ENCODE measurements around the gene GCSAM.

The GCSAM gene

DNA sequence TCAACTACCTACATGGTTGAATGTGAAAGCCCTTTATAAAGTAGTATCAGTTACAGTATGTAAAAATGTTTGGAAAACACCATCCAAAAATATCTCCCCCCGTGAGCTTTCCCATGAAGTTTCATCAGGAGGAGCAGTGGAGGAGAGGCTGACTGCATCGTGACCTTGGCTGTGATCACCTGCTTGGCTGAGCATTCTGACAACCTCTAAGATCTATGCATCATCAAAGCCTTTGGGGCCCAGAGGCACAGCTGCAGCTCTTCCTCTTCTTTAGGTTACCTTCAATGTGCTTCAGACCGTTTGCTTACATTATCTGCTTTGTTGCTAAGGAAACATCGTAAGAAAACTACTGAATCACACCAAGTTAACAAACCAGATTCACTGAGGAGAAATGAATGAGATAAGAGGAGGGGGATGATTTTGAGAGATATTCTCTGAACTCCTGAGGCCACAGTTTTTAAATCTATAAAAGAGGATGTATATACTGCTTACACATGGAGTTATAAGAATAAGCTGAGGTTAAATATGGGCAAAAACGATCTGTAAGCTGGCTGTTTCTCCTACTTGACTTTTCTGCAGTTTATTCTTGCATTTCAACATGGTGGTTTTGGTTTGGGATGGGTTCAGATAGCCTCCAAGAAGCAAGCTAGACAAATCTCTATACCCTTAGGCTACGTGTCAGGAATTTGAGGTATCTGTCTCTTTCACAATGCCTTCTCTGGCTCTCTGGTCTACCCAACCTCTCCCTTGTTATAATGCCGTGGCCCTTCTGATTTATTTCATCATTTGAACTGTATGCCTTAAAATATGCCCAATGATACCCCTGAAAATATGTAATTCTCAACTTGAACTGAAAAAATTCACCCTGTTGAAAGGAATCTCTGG is 4.0 kb downstream of the GCSAM start:
- DNase-seq, result no peak

DNA sequence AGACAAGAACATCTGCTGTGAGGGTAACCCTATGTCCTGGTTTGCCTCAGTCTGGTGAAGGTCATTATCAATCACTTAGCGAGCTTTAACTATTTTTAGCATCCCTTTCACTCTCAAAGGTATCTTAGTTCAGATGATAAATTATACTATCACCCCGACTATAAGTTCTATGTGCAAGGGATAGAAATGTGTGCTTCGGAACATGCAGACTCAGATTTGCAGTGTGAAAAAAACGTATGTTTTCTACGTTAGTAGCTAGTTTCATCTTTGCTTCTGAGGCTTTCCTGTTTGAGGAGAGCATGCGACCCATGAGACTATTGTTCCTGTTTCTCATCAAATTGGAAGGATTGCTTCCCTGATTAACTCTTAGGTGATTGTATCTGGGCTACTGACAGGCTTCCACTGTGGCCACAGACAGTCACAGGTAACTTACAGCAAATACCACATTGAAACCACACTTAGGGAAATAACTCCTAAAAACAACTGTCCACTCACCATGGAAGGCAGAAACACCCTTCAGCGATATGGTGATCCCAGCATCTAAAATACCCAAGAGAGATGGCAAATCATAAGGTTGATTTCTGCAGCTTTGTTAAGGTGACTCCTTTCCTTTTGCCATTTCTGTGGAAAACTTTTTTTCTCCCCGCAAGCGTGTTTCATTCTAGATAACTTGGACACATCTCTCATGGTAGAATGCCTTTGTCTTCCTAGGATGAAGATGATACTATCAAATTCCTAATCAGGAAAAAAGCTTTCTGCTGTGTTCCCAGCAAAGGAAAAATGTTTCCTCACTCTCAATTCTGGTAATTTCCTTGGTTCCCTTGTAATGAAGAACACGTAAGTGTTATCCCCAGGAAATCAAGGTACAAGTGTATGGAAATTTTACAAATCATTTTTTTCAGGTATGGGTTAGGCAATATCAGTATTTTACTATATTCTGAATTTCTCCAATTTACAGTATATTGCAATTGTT is 5.2 kb downstream of the GCSAM start:
- no peak for DNase-seq

DNA sequence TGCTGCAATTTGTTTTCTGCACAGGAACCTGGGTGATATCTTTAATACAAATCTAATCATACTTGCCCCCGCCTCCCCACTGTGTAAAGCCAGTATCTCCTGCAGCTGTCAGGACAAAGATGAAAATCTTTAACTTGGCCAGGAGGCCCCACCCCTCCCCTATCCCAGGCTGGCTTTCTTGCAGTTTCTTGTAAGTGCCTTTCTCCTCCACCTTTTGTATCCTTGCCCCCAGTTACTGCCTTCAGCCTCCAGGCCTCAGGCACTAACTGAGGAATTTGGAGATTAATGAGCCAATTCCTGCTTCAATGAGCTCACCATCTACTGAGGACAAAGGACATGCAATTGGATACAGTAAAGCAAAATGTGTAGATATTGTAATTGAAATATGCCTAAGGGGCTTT is 6.5 kb downstream of the GCSAM start:
- DNase-seq, result no peak

DNA sequence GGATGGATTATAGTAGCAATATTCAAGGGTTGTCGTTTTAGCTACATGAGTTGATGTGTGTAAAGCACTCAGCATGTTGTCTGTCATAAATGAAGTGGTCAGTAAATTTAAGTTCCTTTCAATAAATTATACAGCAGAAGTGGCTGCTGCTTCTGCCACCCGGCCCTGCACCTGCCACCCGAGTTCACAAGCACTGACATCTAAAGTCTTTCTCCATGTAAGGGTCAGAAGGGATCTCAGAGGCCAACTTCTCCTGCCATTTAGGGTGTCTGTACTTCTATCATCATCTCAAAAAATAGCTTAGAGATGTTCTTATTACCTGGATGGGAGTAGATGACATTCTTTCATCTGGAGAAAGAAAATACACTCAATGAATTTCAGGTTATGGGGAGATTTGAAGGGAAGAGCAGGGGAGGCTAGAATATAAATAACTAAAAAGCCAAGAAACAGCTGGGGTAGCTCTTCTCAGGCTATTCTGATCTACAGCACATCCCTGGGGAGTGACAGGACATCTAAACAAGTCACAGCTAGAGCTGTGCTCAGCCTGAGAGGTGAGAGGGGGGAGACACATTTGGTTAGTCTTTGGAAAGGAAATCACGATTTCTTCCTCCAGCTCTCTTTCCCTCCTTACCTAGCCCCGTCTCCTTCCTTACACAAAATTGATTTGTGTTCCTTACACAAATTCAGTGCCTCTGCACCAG is 8.0 kb downstream of the GCSAM start:
- no peak for DNase-seq

DNA sequence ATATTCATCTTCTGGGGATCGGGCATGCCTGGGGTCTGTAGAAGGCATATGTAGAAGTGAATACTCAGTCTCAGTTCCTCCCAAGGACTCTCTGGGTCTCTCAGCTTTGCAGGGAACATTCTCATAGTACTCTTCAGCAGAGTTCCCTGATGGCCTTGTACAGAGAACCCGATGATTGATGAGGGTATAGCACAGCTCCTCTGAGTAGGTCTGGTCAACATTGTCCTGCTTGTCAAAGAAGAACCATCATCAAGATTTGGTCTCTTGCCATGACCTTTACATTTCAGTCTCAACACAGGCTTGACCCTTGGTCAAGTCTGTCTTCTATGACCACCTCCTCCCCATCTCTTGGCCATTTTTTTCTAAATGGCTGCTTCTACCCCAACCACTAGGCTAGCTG is 9.5 kb downstream of the GCSAM start:
- no peak for DNase-seq

DNA sequence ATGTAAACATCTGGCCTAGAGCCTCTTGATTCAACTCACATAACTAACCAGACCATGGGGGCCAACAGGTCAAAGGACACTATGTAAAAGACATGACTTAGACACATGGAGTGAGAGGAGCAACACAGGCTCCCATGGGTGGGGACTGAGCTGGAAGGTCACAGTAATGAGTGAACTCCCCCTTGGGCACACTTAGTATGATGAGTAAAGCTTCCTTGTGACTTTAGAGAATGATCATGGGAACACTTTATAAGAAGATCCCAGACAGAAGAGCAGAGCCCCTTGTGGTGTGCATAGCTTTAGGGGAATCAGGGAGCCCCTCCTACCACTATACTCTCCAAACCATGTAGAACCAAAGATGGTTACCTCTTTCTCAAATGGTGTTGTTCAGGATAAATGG is 10.2 kb downstream of the GCSAM start:
- DNase-seq, result no peak

DNA sequence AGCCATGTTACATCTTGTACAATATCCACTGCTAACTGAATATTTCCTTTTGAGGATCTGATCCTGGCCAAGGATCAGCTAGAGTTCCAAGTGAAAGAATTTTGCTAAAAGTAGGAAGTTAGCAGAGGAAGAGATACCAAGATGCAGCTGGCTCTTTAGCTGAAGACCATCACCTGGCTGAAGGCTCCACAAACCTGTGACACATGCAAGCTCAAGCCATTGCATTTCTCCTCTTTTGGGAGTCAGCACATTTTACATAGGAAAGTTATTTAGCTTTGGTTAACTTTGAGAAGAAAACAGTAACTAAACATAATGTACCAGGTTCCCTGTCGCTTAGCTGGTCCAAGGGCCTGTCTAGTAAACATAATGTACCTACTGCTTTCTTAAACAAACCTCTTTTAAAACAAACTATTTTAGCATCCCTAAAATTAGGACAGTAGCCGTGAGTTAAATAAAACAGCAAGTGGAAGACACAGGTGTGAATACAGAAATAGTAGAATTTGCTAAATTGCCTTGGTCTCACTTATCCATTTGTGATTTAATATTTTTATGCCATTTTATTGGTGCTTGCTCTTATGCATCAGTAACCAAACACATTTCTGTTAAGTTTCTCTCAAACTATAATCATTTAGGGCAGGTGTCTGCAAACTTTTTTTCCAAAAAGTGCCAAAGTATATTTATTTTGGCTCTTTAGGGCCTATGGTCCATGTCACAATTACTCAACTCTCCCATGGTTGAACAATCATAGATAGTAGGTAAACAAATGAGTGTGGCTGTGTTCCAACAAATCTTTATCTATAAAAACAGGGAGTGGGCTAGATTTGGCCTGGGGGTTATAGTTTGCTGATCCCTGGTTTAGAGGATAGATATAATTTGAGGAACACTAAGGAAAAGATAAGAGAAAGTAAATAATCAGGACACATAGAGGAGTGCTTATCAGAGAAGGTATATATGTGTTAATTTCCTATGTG is 11.2 kb downstream of the GCSAM start:
- DNase-seq, result no peak

DNA sequence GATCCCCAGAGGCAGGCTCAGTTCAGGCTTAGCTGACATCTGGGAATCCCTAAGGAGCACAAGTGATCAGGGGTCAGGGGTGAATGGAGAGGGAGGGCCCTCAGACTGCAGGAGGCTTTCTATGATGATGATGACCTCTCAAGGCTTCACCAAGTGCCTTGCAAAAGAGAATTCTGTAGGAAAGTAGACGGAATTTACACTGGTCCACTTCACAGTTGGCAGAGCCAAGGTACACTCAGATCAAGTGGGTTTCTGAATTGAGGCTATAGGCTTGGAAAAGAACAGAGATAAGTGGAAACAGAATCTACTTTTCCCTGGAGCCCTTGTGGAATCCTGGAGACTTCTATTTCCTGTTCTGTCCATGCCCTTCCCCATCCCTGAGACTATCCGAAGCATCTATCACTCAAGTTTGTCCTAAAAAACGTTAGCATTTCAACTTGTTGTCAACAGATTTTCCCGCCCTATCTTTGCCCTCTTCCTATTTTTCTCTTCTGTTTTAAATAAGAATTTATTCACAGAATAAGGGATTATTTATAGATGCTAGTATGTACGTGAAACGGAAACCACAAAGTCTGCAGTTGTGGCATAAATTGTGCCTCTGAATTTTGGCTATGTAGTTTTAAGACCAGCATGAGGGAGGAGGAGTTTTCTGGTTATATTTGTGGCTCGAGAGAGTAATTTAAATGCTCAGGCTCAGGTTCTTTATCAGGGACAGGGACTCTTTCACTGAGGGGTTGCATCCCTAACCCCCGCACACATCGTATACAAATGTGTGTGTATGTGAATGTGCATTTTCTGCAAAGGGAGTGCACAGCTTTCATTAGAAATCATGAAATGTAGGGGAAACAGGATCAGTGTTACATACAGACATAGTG is 12.8 kb downstream of the GCSAM start:
- DNase-seq, result no peak

DNA sequence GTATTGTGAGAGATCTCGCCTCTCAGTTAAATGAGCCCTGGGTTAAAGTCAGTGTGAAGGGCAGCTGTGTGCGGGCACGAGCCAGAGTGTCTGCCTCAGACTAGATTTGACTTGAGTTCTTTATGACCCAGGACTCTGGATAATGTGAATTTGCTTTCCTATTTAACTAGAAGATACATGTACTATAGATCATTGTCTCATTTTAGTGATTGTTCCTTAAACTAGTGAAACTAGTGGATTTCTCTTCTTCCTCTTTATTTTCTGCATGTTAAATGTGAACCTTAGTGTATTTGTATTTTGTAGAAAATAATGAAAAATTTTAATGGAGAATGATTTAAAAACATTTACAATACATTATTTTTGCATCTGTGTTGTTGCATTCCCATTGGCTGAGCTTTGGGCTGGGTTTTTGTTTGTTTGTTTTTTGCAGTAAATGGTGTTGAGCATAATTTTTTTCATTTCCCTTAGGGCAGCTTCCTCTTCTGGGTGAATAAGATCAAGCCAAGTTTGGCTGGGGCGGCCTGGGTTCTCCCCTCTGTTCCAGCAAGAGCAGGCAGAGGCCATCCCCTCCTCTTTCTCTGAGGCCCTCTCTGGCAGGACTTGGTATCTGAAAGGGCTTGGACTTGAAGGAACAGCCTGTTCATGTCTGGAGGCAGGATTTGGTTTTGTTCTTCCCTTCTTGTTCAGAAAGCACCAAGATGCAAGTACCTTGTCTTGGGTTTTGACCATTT is 15.0 kb downstream of the GCSAM start:
- no peak for DNase-seq

DNA sequence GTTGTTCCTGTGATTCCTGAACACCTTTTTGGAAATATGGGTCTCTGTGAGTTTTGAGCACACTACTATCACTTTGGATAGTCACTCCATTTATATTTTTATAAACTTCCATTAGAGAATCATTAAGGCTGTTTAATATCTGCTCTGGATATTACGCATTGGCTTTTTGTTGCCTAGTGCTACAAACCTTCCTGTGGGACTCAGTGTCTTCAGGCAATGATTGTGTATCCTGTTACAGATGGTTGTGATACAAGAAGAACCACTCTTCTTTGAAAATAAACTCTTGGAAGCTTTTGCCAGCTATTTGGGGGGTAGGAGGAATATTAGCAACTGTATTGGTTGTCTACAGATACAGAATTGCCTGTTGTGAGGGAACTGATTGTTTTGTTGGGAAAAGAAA is 15.6 kb downstream of the GCSAM start:
- DNase-seq, result no peak

DNA sequence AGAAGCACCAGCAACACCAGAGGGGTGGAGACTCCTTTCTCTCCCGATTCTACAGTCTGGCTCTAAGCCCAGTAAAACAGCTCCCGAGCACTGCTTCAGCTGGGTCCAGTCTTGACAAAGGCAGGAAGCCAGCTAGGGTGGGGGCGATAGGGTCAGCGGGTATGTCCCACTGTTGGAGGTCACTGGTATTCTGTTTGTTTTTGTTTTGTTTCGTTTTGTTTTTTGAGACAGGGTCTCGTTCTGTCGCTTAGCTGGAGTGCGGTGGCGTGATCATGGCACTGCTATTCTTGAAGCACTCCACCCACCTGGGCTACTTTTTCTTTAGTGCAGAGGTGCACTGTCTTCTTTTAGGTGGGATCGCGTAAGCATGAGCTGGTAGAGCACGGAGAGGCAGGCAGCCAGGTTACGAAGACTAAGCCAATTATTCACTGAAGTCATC is 16.3 kb downstream of the GCSAM start:
- DNase-seq, result no peak

DNA sequence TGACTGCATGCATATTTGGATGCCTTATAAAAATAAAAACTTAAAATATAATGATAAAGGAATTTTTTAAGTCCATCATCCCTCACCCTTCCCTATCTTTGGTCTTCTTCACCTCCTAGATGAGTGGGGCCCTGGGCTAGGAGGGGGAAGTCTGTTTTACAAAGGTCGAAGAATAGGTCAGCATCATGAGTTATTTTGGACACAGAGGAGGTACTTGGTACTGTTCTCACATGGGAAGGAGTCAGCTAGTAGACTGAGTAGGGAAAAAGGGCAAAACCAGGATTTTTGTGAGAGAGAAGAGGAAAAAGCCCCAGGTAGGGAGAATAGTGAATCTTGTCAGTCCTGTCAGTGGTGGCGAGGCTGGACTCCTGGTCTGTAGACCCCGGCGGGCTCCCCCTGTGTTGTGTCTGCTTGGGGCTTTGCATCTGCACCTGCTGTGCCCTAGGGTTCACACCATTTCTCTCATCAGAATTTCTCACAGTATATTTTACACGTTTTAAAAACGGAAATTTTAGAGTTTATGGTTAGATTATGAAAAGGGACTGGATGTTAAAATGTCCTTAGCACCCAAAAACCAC is 17.2 kb downstream of the GCSAM start:
- DNase-seq, result no peak

DNA sequence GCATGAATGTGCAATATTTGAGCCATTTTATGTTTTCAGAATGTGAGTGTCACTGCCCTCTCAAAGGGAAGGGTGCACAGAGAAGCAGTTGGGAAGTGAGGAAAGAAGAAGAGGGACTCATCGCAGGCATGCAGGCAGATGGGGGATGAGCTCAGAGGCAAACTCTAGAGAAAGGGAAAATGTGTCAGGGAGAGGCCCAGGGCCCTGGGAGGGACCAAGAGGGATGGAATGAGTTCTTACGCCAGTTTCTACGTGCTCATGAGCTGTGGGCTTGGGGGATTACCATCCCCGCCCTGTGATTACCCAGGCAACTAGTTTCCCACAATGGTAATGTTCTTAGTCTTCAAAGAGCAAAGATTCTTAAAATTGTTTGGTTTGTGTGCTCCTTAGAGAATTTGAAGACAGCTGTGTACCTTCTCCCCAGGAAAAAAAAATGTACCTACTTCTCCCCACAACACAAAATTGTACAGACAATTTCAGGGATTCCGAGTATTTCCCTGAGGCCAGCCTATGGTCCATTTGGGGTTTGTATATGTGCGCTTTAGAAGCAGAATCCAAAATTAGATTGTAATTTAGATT is 17.8 kb downstream of the GCSAM start:
- DNase-seq, result no peak

DNA sequence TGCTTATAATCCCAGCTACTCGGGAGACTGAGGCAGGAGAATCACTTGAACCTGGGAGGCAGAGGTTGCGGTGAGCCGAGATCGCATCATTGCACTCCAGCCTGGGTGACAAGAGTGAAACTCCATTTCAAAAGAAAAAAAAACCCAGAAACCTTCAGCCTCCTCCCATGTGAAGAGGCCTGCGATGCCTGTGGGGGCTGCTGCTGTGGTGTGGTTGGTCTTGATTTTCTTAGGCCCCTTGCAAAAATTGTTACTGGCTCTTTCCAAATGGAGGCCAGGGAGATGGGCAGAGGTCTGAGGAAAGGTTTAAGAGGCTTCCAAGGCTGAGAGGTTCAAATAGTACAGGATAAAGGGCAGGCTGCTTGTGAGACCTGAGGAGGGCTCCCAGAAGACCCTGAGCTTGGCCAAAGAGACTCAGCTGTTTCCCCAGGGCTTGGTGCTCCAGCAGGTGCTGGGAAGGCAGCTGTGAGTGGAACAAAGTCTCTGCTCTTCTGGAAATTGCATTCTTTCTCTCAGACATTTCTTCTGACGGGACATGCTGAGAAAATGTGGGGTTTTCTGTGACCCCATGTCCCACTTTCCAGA is 18.4 kb downstream of the GCSAM start:
- no peak for DNase-seq

DNA sequence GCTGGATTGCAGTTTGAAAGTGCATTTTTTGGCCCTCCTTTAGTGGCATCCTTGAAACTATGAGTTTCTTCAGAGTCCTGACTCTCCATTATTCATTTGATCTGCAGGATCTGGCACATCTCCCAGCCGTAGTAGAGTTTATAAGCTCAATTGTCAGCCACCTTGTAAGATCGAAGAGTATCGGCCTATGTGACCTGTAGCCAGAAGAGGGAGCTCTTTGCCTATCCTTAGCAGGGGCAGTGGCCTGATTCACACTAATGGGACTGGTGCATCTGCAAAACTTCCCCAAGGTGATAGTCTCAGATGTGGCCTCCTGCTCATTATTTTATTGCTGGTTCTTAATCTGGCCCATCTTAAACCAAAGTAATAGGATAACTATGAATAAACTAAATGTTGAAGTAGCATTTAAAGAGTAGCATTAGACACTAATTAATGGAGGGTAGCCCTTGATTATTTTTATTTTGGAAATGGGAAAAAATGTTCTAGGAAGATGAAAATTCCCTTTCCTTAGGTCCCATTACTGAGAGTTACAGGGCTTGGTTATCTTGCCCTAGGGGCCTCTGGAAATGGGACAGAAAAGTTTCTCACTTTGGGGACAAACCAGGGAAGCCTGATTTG is 21.2 kb downstream of the GCSAM start:
- DNase-seq, result no peak

DNA sequence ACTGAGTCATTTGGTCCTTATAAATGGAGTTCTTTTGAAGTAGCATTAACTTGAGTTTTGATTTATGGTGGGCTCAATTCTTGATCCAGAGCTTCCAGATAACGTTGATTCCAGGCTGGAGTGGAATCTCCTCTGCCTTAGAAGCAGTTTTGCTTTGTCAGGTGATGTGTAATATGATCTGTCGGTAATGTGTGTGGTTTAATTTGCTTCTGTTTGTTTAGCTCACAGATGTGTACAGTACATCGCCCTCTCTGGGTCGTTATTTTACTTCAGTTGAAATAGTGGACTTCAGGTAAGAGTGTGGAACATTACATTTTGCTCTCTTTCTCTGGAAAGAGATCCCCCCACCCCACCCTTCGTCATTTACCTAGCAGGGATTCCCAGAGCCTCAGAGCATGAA is 23.7 kb downstream of the GCSAM start:
- DNase-seq, result no peak

DNA sequence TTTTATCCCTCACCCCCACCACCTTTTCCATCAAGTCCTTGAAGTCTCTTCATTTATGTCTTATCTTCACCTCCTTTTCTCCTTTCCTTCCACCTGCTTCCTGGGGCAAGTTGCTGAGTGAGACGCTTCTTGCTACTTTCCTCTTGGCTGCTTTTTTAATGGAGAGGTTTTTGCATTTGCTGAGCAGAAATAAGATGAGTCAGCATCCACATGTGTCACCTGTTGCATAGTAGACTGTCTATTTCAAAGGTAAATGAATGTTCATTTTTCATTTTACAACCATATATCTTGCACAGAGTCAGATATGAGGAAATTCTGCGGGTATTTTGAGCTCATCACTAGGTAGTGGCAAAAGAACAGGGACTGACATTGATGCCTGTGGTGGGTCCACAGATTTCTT is 28.3 kb downstream of the GCSAM start:
- no peak for DNase-seq

DNA sequence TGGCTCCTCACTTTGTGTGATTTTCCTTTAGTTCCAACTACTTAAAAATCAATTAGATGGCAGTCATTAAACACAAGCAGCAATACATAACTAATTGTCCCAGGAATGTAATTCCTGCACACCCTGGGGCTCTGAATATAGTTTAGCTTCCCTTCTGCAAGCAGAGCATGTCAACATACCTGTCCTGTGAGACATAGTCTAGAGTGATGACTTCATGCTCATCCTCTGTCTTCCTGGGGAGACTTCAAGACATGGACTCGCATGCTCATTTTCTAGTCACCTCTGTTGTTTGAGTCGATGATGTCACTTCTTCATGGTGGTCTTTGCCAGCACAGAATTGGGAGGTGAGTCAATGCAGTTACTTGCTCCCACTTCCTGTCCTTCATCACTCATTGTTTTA is 31.1 kb downstream of the GCSAM start:
- no peak for DNase-seq

DNA sequence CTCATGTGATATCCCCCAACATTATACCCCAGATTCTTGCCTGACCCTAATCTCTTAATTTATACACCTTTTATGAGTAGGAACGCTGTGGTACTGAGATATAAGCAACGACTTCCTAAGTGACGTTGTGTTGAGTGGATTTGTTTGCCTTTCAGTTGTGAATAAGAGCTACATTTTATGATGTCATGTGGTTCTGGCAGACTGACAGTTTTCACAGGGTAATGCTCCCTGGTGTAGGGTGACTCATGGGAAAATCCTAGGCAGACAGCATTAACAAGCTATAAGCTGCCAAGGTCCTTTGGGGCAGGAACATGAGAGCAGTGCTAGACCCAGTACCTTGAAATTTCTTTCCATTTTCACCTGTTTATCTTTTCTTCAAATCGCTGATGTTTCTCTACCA is 35.7 kb downstream of the GCSAM start:
- no peak for DNase-seq
